HTR-8/SVneo (cell line): ENCODE measurements around the gene KAT6B.

Experiments
- DNase-seq: peaks from one replicate; pipeline ENCODE4 v3.0.0; 2011; ENCODE audit warnings: low spot score, mixed read lengths; ENCODE audit not compliant: insufficient read length
- FAIRE-seq: peaks from 2 replicates; lab custom pipeline; 2011; peaks lifted over from hg19 to GRCh38; lab: Jason Lieb, UNC

KAT6B gene

GRCh38 chr10:74822521-74823089 is 3.8 kb upstream of the KAT6B start:
- FAIRE-seq = no peak
- no peak for DNase-seq

GRCh38 chr10:74823791-74824183 is 2.6 kb upstream of the KAT6B start:
- FAIRE-seq = no peak

GRCh38 chr10:74824184-74824899 is 2.1 kb upstream of the KAT6B start:
- FAIRE-seq (no peak), DNase-seq (no peak)

More at GRCh38 chr10:74823791-74824183, 2.6 kb upstream of the KAT6B start:
- no peak for DNase-seq

- DNase-seq (peak; percentile 25), FAIRE-seq (no peak)
These were observed 1.5 kb upstream of the KAT6B start for GRCh38 chr10:74824900-74825370.

- DNase-seq = no peak
- FAIRE-seq = peak; percentile 9
These were observed 844 bp upstream of the KAT6B start for GRCh38 chr10:74825371-74826141.

- FAIRE-seq (no peak), DNase-seq (no peak)
These were observed 643 bp downstream of the KAT6B start for GRCh38 chr10:74827045-74827441.

- DNase-seq (no peak), FAIRE-seq (no peak)
These were observed 1.3 kb downstream of the KAT6B start for GRCh38 chr10:74827694-74828093.

GRCh38 chr10:74828946-74829345 is 2.5 kb downstream of the KAT6B start:
- no peak for DNase-seq
- FAIRE-seq = no peak

GRCh38 chr10:74831518-74832120 is 5.2 kb downstream of the KAT6B start:
- DNase-seq (no peak), FAIRE-seq (no peak)

- FAIRE-seq = no peak
- DNase-seq = no peak
These were observed 9.6 kb downstream of the KAT6B start for GRCh38 chr10:74835963-74836362.

- FAIRE-seq (no peak), DNase-seq (no peak)
These were observed 10.5 kb downstream of the KAT6B start for GRCh38 chr10:74836877-74837276.

GRCh38 chr10:74837743-74838142 is 11.3 kb downstream of the KAT6B start:
- FAIRE-seq (no peak), DNase-seq (no peak)

- no peak for FAIRE-seq
- DNase-seq = no peak
These were observed 13.3 kb downstream of the KAT6B start for GRCh38 chr10:74839708-74840107.

- FAIRE-seq = no peak
These were observed 15.0 kb downstream of the KAT6B start for GRCh38 chr10:74841265-74841973.

GRCh38 chr10:74842301-74842954 is 16.0 kb downstream of the KAT6B start:
- DNase-seq (no peak), FAIRE-seq (no peak)

More at GRCh38 chr10:74841265-74841973, 15.0 kb downstream of the KAT6B start:
- no peak for DNase-seq

- FAIRE-seq = no peak
- no peak for DNase-seq
These were observed 20.6 kb downstream of the KAT6B start for GRCh38 chr10:74846958-74847357.

- no peak for FAIRE-seq
- DNase-seq = no peak
These were observed 25.4 kb downstream of the KAT6B start for GRCh38 chr10:74851831-74852230.

GRCh38 chr10:74852381-74852780 is 26.0 kb downstream of the KAT6B start:
- FAIRE-seq = no peak
- DNase-seq = no peak

- no peak for FAIRE-seq
- DNase-seq = no peak
These were observed 28.2 kb downstream of the KAT6B start for GRCh38 chr10:74854610-74855009.

- FAIRE-seq = no peak
- DNase-seq = no peak
These were observed 28.6 kb downstream of the KAT6B start for GRCh38 chr10:74855027-74855426.
